GM12875 (cell line): ENCODE data around the gene ABHD6.
"Not testable (repeated sequence)": the region's sequence is repeated elsewhere in the genome, so short reads cannot be mapped to it uniquely, and the experiment has no call there.

ENCODE experiments used
- H3K4me3 ChIP-seq: one replicate; pipeline ENCODE4 v1.5.1; 2011; ENCODE audit warnings: low read depth, low read length, control low read depth
- CTCF ChIP-seq: IDR thresholded peaks from 2 replicates; pipeline ENCODE4 v1.5.1; 2011; ENCODE audit warnings: low read depth, mild to moderate bottlenecking, control low read depth, inconsistent platforms, low read length, moderate library complexity, borderline replicate concordance; ENCODE audit not compliant: insufficient read depth

Gene ABHD6

GRCh38 chr3:58200121-58200709 lies 37.4 kb upstream of the ABHD6 start:
- TF ChIP-seq CTCF: no peak
- H3K4me3 ChIP-seq: no peak overlapping the region

GRCh38 chr3:58200846-58201355 lies 36.7 kb upstream of the ABHD6 start:
- peak overlapping the region; percentile 27 for H3K4me3 ChIP-seq
- no peak for TF ChIP-seq CTCF

GRCh38 chr3:58201451-58201850 lies 36.1 kb upstream of the ABHD6 start:
- H3K4me3 ChIP-seq: not testable (repeated sequence)

- TF ChIP-seq CTCF: no peak
Observed at GRCh38 chr3:58202917-58203360, 34.7 kb upstream of the ABHD6 start.

GRCh38 chr3:58203541-58203940 lies 34.1 kb upstream of the ABHD6 start:
- no peak for TF ChIP-seq CTCF
- H3K4me3 ChIP-seq: no peak overlapping the region

More at GRCh38 chr3:58202917-58203360, 34.7 kb upstream of the ABHD6 start:
- no peak overlapping the region for H3K4me3 ChIP-seq

GRCh38 chr3:58204720-58205119 lies 32.9 kb upstream of the ABHD6 start:
- no peak for TF ChIP-seq CTCF
- H3K4me3 ChIP-seq: no peak overlapping the region

- no peak for TF ChIP-seq CTCF
- H3K4me3 ChIP-seq: no peak overlapping the region
Observed at GRCh38 chr3:58205981-58206380, 31.6 kb upstream of the ABHD6 start.
